Fibroblast of mammary gland (primary cell): ENCODE results near the gene PRSS50.

Experiments used
- DNase-seq: peaks from one replicate; pipeline ENCODE4 v3.0.0-alpha.2; 2010; ENCODE audit warnings: low read depth
- H3K4me3 ChIP-seq: 2 replicates; pipeline ENCODE4 v1.5.1; 2011; ENCODE audit warnings: low read depth, mild to moderate bottlenecking, low read length, moderate library complexity; ENCODE audit not compliant: control insufficient read depth
- CTCF ChIP-seq: conservative IDR thresholded peaks from 2 replicates; pipeline ENCODE4 v1.5.1; 2011; ENCODE audit warnings: low read depth, low read length, inconsistent platforms; ENCODE audit not compliant: control insufficient read depth, insufficient read depth

PRSS50 gene

GRCh38 chr3:46712191-46713049 lies 5.2 kb downstream of the PRSS50 start:
- TF ChIP-seq CTCF: no peak
- H3K4me3 ChIP-seq: no peak overlapping the region
- DNase-seq: no peak

GRCh38 chr3:46711760-46712159 lies 5.9 kb downstream of the PRSS50 start:
- TF ChIP-seq CTCF: no peak
- H3K4me3 ChIP-seq: no peak overlapping the region
- no peak for DNase-seq

GRCh38 chr3:46711305-46711704 lies 6.4 kb downstream of the PRSS50 start:
- no peak for TF ChIP-seq CTCF
- H3K4me3 ChIP-seq: no peak overlapping the region
- no peak for DNase-seq

GRCh38 chr3:46710671-46711295 lies 6.9 kb downstream of the PRSS50 start:
- H3K4me3 ChIP-seq: no peak overlapping the region
- no peak for TF ChIP-seq CTCF
- DNase-seq: no peak

- no peak overlapping the region for H3K4me3 ChIP-seq
- DNase-seq: no peak
- no peak for TF ChIP-seq CTCF
Observed at GRCh38 chr3:46710229-46710628, 7.4 kb downstream of the PRSS50 start.

GRCh38 chr3:46709721-46710120 lies 7.9 kb downstream of the PRSS50 start:
- no peak overlapping the region for H3K4me3 ChIP-seq
- no peak for DNase-seq
- no peak for TF ChIP-seq CTCF

GRCh38 chr3:46709157-46709654 lies 8.5 kb downstream of the PRSS50 start:
- no peak for DNase-seq
- H3K4me3 ChIP-seq: no peak overlapping the region
- TF ChIP-seq CTCF: no peak
